ENCODE results near the gene MON2.

The MON2 gene

GRCh38 chr12:62621101-62621638, 154.5 kb downstream of the MON2 start:
- DNase-seq = no peak

DNA sequence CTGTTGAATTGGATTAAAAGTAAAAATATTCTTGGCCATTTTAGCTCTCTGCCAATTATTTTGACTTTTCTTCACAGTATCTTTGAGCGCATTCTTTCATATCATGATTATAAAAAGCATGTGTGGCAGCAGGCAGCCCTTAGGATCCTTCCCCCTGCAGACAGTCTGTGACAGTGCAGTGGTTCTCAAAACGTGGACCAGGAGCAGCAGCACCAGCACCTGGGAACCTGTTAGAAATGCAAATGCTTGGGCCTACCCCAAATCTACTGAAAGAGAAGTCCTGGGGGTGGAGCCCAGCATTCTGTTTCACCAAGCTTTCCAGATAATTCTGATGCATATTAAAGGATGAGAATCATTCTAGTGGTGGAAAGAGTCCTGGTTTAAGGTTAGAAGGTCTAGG, 155.6 kb downstream of the MON2 start:
- no peak for DNase-seq

GRCh38 chr12:62625228-62625627, 158.6 kb downstream of the MON2 start:
- peak; percentile 49 for DNase-seq

DNA sequence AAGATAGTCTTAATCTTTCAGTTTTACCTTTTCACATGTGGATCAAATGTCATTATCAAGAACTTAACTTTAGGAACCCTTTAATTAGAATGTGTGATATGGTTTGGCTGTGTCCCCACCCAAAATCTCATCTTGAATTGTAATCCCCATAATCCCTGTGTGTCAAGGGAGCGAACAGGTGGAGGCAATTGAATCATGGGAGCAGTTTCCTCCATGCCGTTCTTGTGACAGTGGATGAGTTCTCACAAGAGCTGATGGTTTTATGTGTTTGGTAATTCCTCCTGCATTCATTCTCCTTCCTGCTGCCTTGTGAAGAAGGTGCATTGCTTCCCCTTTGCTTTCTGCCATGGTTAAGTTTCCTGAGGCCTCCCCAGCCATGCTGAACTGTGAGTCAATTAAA, 160.6 kb downstream of the MON2 start:
- no peak for DNase-seq

DNA sequence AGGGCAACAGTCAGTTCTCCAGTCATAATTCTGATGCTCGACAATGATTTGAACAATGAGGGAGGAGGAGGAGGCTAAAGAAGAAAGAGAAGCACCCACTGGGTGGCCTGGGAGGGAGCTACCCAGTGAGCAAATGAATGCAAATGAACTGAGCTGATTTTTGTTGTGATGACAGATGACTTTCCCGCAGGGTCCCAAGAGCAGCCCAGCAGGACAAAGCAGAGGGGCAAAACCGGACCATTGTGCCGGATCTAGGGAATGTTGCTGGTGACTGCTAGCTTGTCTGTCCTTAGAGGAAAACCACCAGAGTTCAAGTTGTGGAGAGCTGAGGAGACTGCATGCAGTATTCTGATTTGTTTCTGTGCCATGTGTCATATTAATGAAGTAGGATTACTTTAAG, 162.8 kb downstream of the MON2 start:
- DNase-seq = no peak

GRCh38 chr12:62629971-62630739, 163.5 kb downstream of the MON2 start:
- DNase-seq = no peak

- DNase-seq = peak; percentile 89
Observed at GRCh38 chr12:62631471-62632410, 165.1 kb downstream of the MON2 start.

- DNase-seq = peak; percentile 38
Observed at GRCh38 chr12:62632411-62632918, 165.8 kb downstream of the MON2 start.

GRCh38 chr12:62635649-62636048, 169.0 kb downstream of the MON2 start:
- no peak for DNase-seq

DNA sequence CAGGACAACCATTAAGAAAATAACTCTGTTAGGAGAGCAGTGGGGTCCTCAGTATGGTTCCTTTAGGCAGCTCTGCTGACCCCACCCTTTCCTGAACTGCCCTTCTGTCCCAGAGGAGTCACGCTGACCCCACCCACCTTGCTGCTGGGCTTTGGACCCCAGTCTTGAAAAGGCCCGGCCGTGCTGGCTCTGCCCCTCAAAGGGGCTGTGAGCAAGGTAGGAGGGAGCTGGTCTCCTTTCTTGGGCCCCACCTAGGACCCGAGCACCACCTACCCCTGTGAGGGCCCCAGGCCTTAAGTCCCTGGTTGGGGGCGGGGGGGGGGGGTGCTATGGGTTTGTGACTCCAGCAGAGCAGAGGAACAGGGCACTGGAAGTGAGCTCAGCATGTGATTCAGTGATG, 171.1 kb downstream of the MON2 start:
- no peak for DNase-seq

DNA sequence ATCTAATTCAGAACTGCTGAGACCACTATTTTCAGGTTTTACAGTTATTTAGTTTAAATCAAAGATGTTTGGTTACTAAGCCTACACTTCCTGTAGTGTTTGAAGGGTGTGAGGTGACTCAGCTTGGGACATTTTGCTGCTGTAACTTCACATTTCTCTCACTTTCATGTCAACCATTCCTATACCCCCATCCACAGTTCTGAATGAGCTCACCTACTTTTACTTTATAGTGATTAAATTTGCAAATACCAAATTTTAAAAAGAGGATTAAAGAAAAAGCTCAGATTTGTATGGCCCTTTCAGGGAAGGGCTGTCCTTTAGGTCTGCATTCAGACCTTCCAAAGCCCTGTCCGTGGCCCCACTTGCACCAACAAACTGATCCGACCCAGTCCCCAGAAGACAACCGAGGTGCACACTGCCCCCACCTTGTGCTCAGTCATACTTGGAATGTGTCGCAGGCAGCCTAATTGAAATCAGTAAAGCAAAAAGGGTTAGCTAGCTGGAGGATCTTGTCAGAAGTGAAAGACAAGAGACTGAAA, 174.4 kb downstream of the MON2 start:
- DNase-seq = peak; percentile 60

DNA sequence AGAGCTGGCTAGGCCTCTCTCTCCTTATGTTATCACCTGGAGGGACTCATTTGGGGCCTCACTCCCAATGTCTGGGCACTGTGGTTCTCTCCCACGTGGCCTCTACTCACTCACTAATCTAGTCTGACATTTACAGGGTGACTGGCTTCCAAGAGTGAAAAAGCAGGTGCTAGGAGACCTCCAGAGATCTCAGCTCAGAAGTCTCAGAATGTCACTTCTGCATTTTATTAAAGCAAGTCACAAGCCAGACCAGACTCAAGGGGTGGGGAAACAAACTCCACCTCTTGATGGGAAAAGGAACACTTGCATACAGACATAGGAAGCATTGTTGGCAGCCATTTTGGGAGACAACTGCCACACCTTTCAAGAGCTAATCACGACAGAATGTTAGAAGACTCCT, 175.9 kb downstream of the MON2 start:
- no peak for DNase-seq

DNA sequence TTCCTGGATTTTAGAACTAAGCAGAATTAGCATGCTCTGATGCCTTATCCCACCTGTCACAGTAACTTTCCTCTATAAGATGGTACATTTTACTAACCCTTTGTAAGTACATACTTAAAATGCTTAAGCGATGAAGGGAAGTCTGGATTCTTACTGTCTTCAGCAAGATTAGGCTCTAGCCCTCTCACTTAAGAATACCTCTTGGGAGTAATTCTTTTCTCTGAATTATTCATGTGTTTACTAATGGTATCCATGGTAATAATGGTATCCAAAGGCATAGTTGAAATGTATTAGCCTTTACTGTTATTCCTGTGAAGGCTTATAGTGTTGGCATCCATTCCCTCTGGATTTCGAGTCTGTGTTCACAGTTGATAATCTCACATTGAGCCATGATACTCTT, 176.9 kb downstream of the MON2 start:
- peak; percentile 74 for DNase-seq

- DNase-seq = no peak
Observed at GRCh38 chr12:62646566-62646965, 179.9 kb downstream of the MON2 start.

GRCh38 chr12:62647586-62647985, 181.0 kb downstream of the MON2 start:
- no peak for DNase-seq

DNA sequence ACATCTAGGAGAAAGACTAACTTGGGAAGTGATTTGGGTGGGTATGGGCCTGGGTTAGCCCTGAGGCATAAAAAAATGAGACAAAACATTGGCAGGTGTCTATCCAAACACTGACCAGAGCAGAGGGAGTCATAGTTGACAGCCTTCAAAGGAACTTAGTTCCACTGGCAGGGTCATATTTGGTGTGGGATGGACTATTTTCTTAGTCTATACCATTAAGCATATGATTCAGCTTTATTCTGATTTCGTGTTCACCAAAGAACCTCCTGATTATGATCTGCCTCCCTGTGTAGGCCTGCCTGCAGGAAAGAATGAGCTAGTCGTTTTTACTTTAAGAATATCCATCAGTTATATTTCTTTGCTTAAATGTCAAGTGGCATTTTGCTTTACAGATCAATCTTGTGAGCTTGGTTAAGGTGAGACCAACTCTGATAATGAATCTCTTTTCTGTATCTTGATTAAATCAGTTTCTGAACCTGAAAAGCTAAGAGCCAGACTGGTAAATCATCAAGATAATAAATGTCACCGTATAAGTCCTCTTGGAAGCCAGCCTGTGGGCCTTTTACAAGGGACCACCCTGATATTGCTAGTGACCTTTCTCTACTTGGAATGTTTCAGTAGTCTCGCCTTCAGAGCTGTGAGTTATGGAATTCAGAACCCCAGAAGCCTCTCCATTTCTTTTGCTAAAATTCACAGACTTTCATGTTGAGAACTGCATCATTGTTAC, 182.9 kb downstream of the MON2 start:
- DNase-seq = no peak
